Measurements from ENCODE around the gene INAFM2.
A peak's percentile ranks its signal among the peaks of the same experiment; 100 is the strongest.

The INAFM2 gene

GRCh38 chr15:40307421-40308211, 15.9 kb upstream of the INAFM2 start, which contains the start of gene PLCB2:
PLCB2 (minus strand) TSS chr15:40307935; CDS start chr15:40307672, 263 bp downstream.
- no peaks in the 10 kb centered on the region for H3K9me3 ChIP-seq
- peak within 1 kb of the TSS; percentile 87 to 88 for H3K4me3 ChIP-seq (ENCODE audit: low read depth in 1 of 2, low read length in 1 of 2)
- peaks cover 24% of the 10 kb centered on the region for H3K36me3 ChIP-seq
- H3K27me3 ChIP-seq: no peaks in the 10 kb centered on the region
- peak; percentile 52 for TF ChIP-seq CTCF (IDR thresholded peaks at IDR 0.05)
- peaks cover 59 to 60% of the 10 kb centered on the region in 2 experiments for H3K4me1 ChIP-seq (ENCODE audit: control insufficient read depth in 1 of 2, insufficient read depth in 1 of 2, low read depth in 1 of 2, low read length in 1 of 2)
- H3K27ac ChIP-seq: peak within 1 kb of the TSS; percentile 98

GRCh38 chr15:40309344-40309862, 14.1 kb upstream of the INAFM2 start:
- peaks cover 7% of the 10 kb centered on the region for H3K36me3 ChIP-seq
- peak overlapping the region; percentile 98 for H3K27ac ChIP-seq
- no peaks in the 10 kb centered on the region for H3K9me3 ChIP-seq
- peak overlapping the region; percentile 87 to 88 for H3K4me3 ChIP-seq (ENCODE audit: low read depth in 1 of 2, low read length in 1 of 2)
- peaks cover 10% of the 10 kb centered on the region for H3K27me3 ChIP-seq
- no peak for TF ChIP-seq CTCF (IDR thresholded peaks at IDR 0.05)
- H3K4me1 ChIP-seq (ENCODE audit: control insufficient read depth in 1 of 2, insufficient read depth in 1 of 2, low read depth in 1 of 2, low read length in 1 of 2): peaks cover 50 to 55% of the 10 kb centered on the region in 2 experiments

- H3K36me3 ChIP-seq: peaks cover 2% of the 10 kb centered on the region
- H3K27me3 ChIP-seq: peaks cover 17% of the 10 kb centered on the region
- H3K27ac ChIP-seq: peak overlapping the region; percentile 98
- peak overlapping the region; percentile 87 to 88 for H3K4me3 ChIP-seq (ENCODE audit: low read depth in 1 of 2, low read length in 1 of 2)
- peaks cover 41 to 46% of the 10 kb centered on the region in 2 experiments for H3K4me1 ChIP-seq (ENCODE audit: control insufficient read depth in 1 of 2, insufficient read depth in 1 of 2, low read depth in 1 of 2, low read length in 1 of 2)
- TF ChIP-seq CTCF (IDR thresholded peaks at IDR 0.05): peak; percentile 93
- H3K9me3 ChIP-seq: no peaks in the 10 kb centered on the region
These were observed 13.2 kb upstream of the INAFM2 start for GRCh38 chr15:40310001-40310959.

GRCh38 chr15:40310993-40311392, 12.5 kb upstream of the INAFM2 start:
- H3K27me3 ChIP-seq: peaks cover 24% of the 10 kb centered on the region
- H3K4me1 ChIP-seq (ENCODE audit: control insufficient read depth in 1 of 2, insufficient read depth in 1 of 2, low read depth in 1 of 2, low read length in 1 of 2): peaks cover 34 to 39% of the 10 kb centered on the region in 2 experiments
- TF ChIP-seq CTCF (IDR thresholded peaks at IDR 0.05): no peak
- no peaks in the 10 kb centered on the region for H3K9me3 ChIP-seq
- no peaks in the 10 kb centered on the region for H3K36me3 ChIP-seq
- H3K4me3 ChIP-seq (ENCODE audit: low read depth in 1 of 2, low read length in 1 of 2): no peak overlapping the region
- H3K27ac ChIP-seq: no peak overlapping the region

DNA sequence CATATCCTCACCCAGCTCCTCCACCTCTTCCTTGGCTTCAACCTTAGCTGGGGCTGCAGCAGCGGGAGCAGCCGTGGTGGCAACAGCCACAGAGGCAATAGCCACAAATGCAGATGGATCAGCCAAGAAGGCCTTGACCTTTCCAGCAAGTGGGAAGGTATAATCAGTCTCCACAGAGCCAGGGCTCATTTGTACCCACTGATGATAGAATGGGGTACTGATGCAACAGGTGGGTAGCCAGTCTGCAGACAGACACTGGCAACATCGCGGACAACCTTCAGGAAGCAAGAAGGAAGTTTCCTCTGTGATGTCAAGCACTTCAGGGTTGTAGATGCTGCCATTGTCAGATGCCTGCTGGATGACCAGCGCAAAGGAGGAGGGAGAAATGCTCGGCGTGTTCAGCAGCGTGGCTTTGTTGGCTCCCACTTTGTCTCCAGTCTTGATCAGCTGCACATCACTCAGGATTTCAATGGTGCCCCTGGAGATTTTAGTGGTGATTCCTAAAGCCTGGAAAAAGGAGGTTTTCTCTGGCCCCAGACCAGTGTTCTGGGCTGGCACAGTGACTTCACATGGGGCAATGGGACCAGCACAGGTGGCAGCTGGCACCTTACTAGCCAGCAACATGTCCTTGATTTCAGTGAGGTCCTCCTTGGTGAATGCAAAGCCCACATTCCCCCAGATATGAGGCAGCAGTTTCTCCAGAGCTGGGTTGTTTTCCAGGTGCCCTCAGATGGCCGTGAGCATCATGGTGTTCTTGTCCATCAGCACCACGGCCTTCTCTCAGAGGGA, 10.9 kb upstream of the INAFM2 start:
- H3K4me3 ChIP-seq (ENCODE audit: low read depth in 1 of 2, low read length in 1 of 2): no peak overlapping the region
- no peaks in the 10 kb centered on the region for H3K36me3 ChIP-seq
- no peak overlapping the region for H3K27ac ChIP-seq
- no peaks in the 10 kb centered on the region for H3K9me3 ChIP-seq
- H3K4me1 ChIP-seq (ENCODE audit: control insufficient read depth in 1 of 2, insufficient read depth in 1 of 2, low read depth in 1 of 2, low read length in 1 of 2): peaks cover 33 to 36% of the 10 kb centered on the region in 2 experiments
- no peak for TF ChIP-seq CTCF (IDR thresholded peaks at IDR 0.05)
- H3K27me3 ChIP-seq: peaks cover 24% of the 10 kb centered on the region

Measured in neutrophil (primary cell).